Endothelial cell of umbilical vein (primary cell): ENCODE measurements around the gene ZNF670. TPM values are rescaled to one million over a fixed set of nuclear protein-coding genes. Genes with fewer than 3 reads are reported as not detected.

Source experiments
- BruUV-seq: library from RNA; stranded (reverse); fragments of 400-500 nt; replicated peaks from 2 replicates; lab custom pipeline; 2021; lab: Mats Ljungman, UMichigan
- CTCF ChIA-PET: fragments of 300-600, 350-600 bp; sonication (Branson Sonifier 250); formaldehyde crosslinking; loops from one replicate; lab custom pipeline; 2021; ENCODE audit warnings: antibody characterized with exemption, inconsistent platforms; lab: Charles Lee
- POLR2A ChIA-PET: fragments of 300-600, 350-600 bp; sonication (Branson Sonifier 250); formaldehyde crosslinking; loops from one replicate; lab custom pipeline; 2021; ENCODE audit warnings: antibody characterized with exemption, inconsistent platforms; lab: Charles Lee
- DNase-seq: peaks from one replicate; pipeline ENCODE4 v3.0.0-alpha.2; 2011; ENCODE audit warnings: low read depth, low spot score
- FAIRE-seq: peaks from 2 replicates; lab custom pipeline; 2011; peaks lifted over from hg19 to GRCh38; lab: Jason Lieb, UNC
- H2AFZ ChIP-seq: 2 replicates; pipeline ENCODE4 v1.6.0; 2012; ENCODE audit warnings: low read depth, low read length, control low read depth, inconsistent platforms
- H3K27ac ChIP-seq: 2 replicates; pipeline ENCODE4 v1.5.1; 2011; ENCODE audit warnings: low read depth, mild to moderate bottlenecking, control low read depth, low read length, moderate library complexity; ENCODE audit not compliant: insufficient read depth
- H3K27me3 ChIP-seq, 2 experiments: 2 replicates each; pipeline versions ENCODE4 v1.6.0 to v1.6.1; 2011; ENCODE audit warnings: low read length in 2 of 2, mixed read lengths in 1 of 2; ENCODE audit not compliant: control insufficient read depth in 2 of 2, insufficient read depth in 2 of 2
- H3K36me3 ChIP-seq, 2 experiments: 2 replicates in 1 of 2; 3 replicates in 1 of 2; pipeline ENCODE4 v1.5.1; 2011; ENCODE audit warnings: low read length in 2 of 2, mild to moderate bottlenecking in 1 of 2, moderate library complexity in 1 of 2; ENCODE audit not compliant: control insufficient read depth in 2 of 2, insufficient read depth in 2 of 2; ENCODE audit errors: extremely low read depth in 1 of 2
- H3K4me1 ChIP-seq: 3 replicates; pipeline ENCODE4 v1.5.1; 2011; ENCODE audit warnings: mild to moderate bottlenecking, low read length; ENCODE audit not compliant: control insufficient read depth, insufficient read depth; ENCODE audit errors: extremely low read depth
- H3K4me2 ChIP-seq: 2 replicates; pipeline ENCODE4 v1.6.1; 2011; ENCODE audit warnings: low read length, control low read depth, mixed read lengths; ENCODE audit not compliant: insufficient read depth
- H3K4me3 ChIP-seq, 3 experiments: fragments of 200-600 bp in 1 of 3; sonication (generic), shearing (Covaris generic) in 1 of 3; replicated peaks in 1 of 3; 2 replicates each; pipeline ENCODE4 v1.5.1; 2011 to 2016; ENCODE audit warnings: control low read depth in 3 of 3, low read length in 3 of 3, mild to moderate bottlenecking in 2 of 3, inconsistent platforms in 1 of 3, low read depth in 1 of 3, moderate library complexity in 1 of 3; ENCODE audit not compliant: insufficient read depth in 1 of 3
- H3K79me2 ChIP-seq: 2 replicates; pipeline ENCODE4 v1.6.0; 2012; ENCODE audit warnings: low read length, inconsistent platforms; ENCODE audit not compliant: control insufficient read depth, insufficient read depth
- H3K9ac ChIP-seq: replicated peaks from 2 replicates; pipeline ENCODE3; 2011; ENCODE audit warnings: low read length, control low read depth; ENCODE audit not compliant: insufficient read depth; ENCODE audit errors: extremely low read depth
- H3K9me1 ChIP-seq: replicated peaks from 3 replicates; pipeline ENCODE4 v1.6.0; 2011; ENCODE audit warnings: mild to moderate bottlenecking, low read length; ENCODE audit not compliant: control insufficient read depth, insufficient read depth; ENCODE audit errors: extremely low read depth
- H3K9me3 ChIP-seq: replicated peaks from 2 replicates; pipeline ENCODE4 v1.5.1; 2012; ENCODE audit warnings: low read length, inconsistent platforms; ENCODE audit not compliant: control insufficient read depth, insufficient read depth
- H4K20me1 ChIP-seq: replicated peaks from 2 replicates; pipeline ENCODE3; 2011; ENCODE audit warnings: mild to moderate bottlenecking, low read length; ENCODE audit not compliant: control insufficient read depth, insufficient read depth; ENCODE audit errors: extremely low read depth
- EZH2 ChIP-seq: IDR thresholded peaks from 2 replicates; pipeline ENCODE4 v1.6.1; 2012; ENCODE audit warnings: borderline replicate concordance, low read depth, mild to moderate bottlenecking, moderate library complexity, low read length, inconsistent platforms; ENCODE audit not compliant: severe bottlenecking
- FOS ChIP-seq: IDR thresholded peaks from 2 replicates; pipeline ENCODE4 v1.6.1; 2011; ENCODE audit warnings: mild to moderate bottlenecking, low read length, moderate library complexity, borderline replicate concordance; ENCODE audit not compliant: insufficient read depth
- GATA2 ChIP-seq: IDR thresholded peaks from 2 replicates; pipeline ENCODE4 v1.7.0; 2011; ENCODE audit warnings: low read depth, mild to moderate bottlenecking, moderate library complexity, mixed read lengths, low read length; ENCODE audit not compliant: insufficient read length, insufficient read depth
- JUN ChIP-seq: IDR thresholded peaks from 2 replicates; pipeline ENCODE4 v1.6.1; 2011; ENCODE audit warnings: borderline replicate concordance, low read depth; ENCODE audit not compliant: insufficient read length, insufficient read depth
- MYC ChIP-seq: IDR thresholded peaks from one replicate; pipeline ENCODE4 v1.6.1; 2011; ENCODE audit warnings: mild to moderate bottlenecking, low read depth, low read length
- POLR2A ChIP-seq: IDR thresholded peaks from 2 replicates; pipeline ENCODE4 v1.6.1; 2012; ENCODE audit warnings: low read depth, mild to moderate bottlenecking, control low read depth, low read length
- POLR2AphosphoS5 ChIP-seq: IDR thresholded peaks from 2 replicates; pipeline ENCODE4 v1.6.1; 2012; ENCODE audit warnings: low read depth, mild to moderate bottlenecking, control low read depth, low read length, moderate library complexity; ENCODE audit not compliant: insufficient read depth
- dilution Hi-C: fragments of 300-500 bp; cut with MboI; formaldehyde crosslinking; loops from one replicate; pipeline ENCODE4 v1.15.0; 2019; ENCODE audit warnings: low sequenced_read_pairs; ENCODE audit not compliant: extremely low pct_ligation_motif_present
- intact Hi-C: fragments of 100-400 bp; cut with micrococcal nuclease; formaldehyde crosslinking; loops from one replicate; pipeline ENCODE4 v1.10.0; 2022
- polyA plus RNA-seq, 4 experiments: library from polyadenylated mRNA; depleted of rRNA in 3 of 4; stranded (reverse) in 3 of 4; unstranded in 1 of 4; fragments of >200 nt; gene quantifications; 2 replicates each; pipeline versions ENCODE4 v1.2.1 to v1.2.3, GENCODE V29; 2011 to 2012; ENCODE audit warnings: missing spikeins in 1 of 4
- total RNA-seq: library from RNA; stranded (reverse); gene quantifications from 2 replicates; pipeline ENCODE4 v1.2.3, GENCODE V29; 2021
- TF ChIP-seq, protein P1 (sequence below): IDR thresholded peaks from 2 replicates; pipeline ENCODE4 v1.6.1; 2011; ENCODE audit not compliant: insufficient read depth, insufficient read length
- TF ChIP-seq, protein P2 (sequence below), 2 donors: IDR thresholded peaks; 1 replicate in 1 of 2; 2 replicates in 1 of 2; pipeline ENCODE4 v1.5.1; 2011; ENCODE audit warnings: low read length in 2 of 2, mild to moderate bottlenecking in 2 of 2, moderate library complexity in 2 of 2, control low read depth in 1 of 2, inconsistent platforms in 1 of 2, low read depth in 1 of 2; ENCODE audit not compliant: insufficient read depth in 1 of 2; ENCODE audit errors: extremely low read depth in 1 of 2

ZNF670 gene
- total and polyA plus RNA-seq, 2 donors (not counting 3 experiments of a cell fraction or from before 2014, with no cell fraction given), result 1.3 to 5.2 TPM

DNA sequence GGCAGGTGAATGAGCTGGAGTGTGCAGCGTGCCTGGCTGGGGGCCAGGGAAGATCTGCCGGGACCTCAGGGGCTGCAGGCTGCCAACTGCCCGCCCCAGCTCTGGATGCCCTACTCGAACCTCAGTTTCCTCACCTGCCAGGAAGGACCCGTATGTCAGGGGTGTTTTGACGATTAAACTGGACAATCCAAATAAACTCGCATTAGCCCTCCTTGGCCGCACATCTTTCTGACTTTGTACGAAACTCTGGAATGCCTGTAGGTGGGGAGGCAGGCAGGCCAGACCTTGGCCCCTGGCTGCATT is 33.8 kb upstream of the ZNF670 start:
- H3K4me3 ChIP-seq, result no peak overlapping the region
- no peak overlapping the region for H2AFZ ChIP-seq
- BruUV-seq, result no TSS peak
- TF ChIP-seq, protein P1, sequence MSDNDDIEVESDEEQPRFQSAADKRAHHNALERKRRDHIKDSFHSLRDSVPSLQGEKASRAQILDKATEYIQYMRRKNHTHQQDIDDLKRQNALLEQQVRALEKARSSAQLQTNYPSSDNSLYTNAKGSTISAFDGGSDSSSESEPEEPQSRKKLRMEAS, result no peak
- no peak for TF ChIP-seq EZH2
- TF ChIP-seq GATA2, result no peak
- TF ChIP-seq MYC, result no peak
- TF ChIP-seq POLR2A, result no peak
- TF ChIP-seq JUN, result no peak
- no peak for TF ChIP-seq POLR2AphosphoS5
- no peak for TF ChIP-seq FOS
- TF ChIP-seq, protein P2, sequence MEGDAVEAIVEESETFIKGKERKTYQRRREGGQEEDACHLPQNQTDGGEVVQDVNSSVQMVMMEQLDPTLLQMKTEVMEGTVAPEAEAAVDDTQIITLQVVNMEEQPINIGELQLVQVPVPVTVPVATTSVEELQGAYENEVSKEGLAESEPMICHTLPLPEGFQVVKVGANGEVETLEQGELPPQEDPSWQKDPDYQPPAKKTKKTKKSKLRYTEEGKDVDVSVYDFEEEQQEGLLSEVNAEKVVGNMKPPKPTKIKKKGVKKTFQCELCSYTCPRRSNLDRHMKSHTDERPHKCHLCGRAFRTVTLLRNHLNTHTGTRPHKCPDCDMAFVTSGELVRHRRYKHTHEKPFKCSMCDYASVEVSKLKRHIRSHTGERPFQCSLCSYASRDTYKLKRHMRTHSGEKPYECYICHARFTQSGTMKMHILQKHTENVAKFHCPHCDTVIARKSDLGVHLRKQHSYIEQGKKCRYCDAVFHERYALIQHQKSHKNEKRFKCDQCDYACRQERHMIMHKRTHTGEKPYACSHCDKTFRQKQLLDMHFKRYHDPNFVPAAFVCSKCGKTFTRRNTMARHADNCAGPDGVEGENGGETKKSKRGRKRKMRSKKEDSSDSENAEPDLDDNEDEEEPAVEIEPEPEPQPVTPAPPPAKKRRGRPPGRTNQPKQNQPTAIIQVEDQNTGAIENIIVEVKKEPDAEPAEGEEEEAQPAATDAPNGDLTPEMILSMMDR (IDR thresholded peaks at IDR 0.05; ENCODE audit: extremely low read depth in 1 of 2, insufficient read depth in 1 of 2, low read depth in 1 of 2, low read length in 2 of 2), result no peak
- no peak for FAIRE-seq
- H3K4me2 ChIP-seq, result no peak overlapping the region
- ChIA-PET CTCF (no interaction called here), POLR2A (no interaction called here)
- H3K4me1 ChIP-seq, result no peaks in the 10 kb centered on the region
- peaks cover 0 to 8% of the 10 kb centered on the region in 2 experiments for H3K27me3 ChIP-seq
- no peaks in the 10 kb centered on the region for H3K9me1 ChIP-seq
- H3K9ac ChIP-seq, result no peak overlapping the region
- intact Hi-C loops (no loop called here), dilution Hi-C loops (no loop called here)
- no peaks in the 10 kb centered on the region for H4K20me1 ChIP-seq
- no peaks in the 10 kb centered on the region for H3K9me3 ChIP-seq
- no peaks in the 10 kb centered on the region for H3K79me2 ChIP-seq
- no peaks in the 10 kb centered on the region for H3K36me3 ChIP-seq
- H3K27ac ChIP-seq, result no peak overlapping the region
- DNase-seq, result no peak
